Activated T-cell treated with anti-CD3 and anti-CD28 coated beads, Interleukin-2, amount 50 U/mL, for 1 hour (primary cell): ENCODE results near the gene SIL1.

Experiments
- DNase-seq: peaks from one replicate; pipeline ENCODE4 v3.0.0-alpha.2; 2020

The SIL1 gene

GRCh38 chr5:138972836-138973235 is 225.3 kb downstream of the SIL1 start:
- no peak for DNase-seq

- DNase-seq = no peak
Observed at GRCh38 chr5:138972230-138972629, 225.9 kb downstream of the SIL1 start.

- no peak for DNase-seq
Observed at GRCh38 chr5:138969323-138970002, 228.7 kb downstream of the SIL1 start.

GRCh38 chr5:138968601-138969000 is 229.6 kb downstream of the SIL1 start:
- no peak for DNase-seq

- no peak for DNase-seq
Observed at GRCh38 chr5:138967791-138968448, 230.2 kb downstream of the SIL1 start.

- DNase-seq = no peak
Observed at GRCh38 chr5:138966236-138966985, 231.8 kb downstream of the SIL1 start.

- DNase-seq = no peak
Observed at GRCh38 chr5:138965626-138966025, 232.5 kb downstream of the SIL1 start.

- no peak for DNase-seq
Observed at GRCh38 chr5:138964647-138965201, 233.4 kb downstream of the SIL1 start.

GRCh38 chr5:138963763-138964371 is 234.3 kb downstream of the SIL1 start:
- no peak for DNase-seq

- DNase-seq = no peak
Observed at GRCh38 chr5:138962614-138963370, 235.4 kb downstream of the SIL1 start.

- no peak for DNase-seq
Observed at GRCh38 chr5:138961729-138962128, 236.4 kb downstream of the SIL1 start.

GRCh38 chr5:138961221-138961620 is 236.9 kb downstream of the SIL1 start:
- DNase-seq = no peak

GRCh38 chr5:138960145-138960692 is 237.9 kb downstream of the SIL1 start:
- no peak for DNase-seq

- no peak for DNase-seq
Observed at GRCh38 chr5:138956801-138957200, 241.4 kb downstream of the SIL1 start.

GRCh38 chr5:138955671-138956295 is 242.4 kb downstream of the SIL1 start:
- no peak for DNase-seq

- DNase-seq = no peak
Observed at GRCh38 chr5:138955013-138955660, 243.0 kb downstream of the SIL1 start.

- DNase-seq = no peak
Observed at GRCh38 chr5:138954257-138955012, 243.7 kb downstream of the SIL1 start.

- no peak for DNase-seq
Observed at GRCh38 chr5:138953387-138954256, 244.5 kb downstream of the SIL1 start.

- no peak for DNase-seq
Observed at GRCh38 chr5:138952962-138953361, 245.2 kb downstream of the SIL1 start.
